HepG2 (cell line): ENCODE data around the gene CSNK1D. TPM values are rescaled to one million over a fixed set of nuclear protein-coding genes. Genes with fewer than 3 reads are reported as not detected.

Source experiments
- CREM ChIP-seq, 2 experiments: sonication (generic) in 1 of 2; formaldehyde crosslinking in 1 of 2; IDR thresholded peaks; 2 replicates each; pipeline versions ENCODE4 v1.4.0 to v1.6.1; 2016 to 2020; ENCODE audit warnings: antibody characterized with exemption in 1 of 2, mild to moderate bottlenecking in 1 of 2, missing genetic modification reagents in 1 of 2
- ESRRA ChIP-seq: sonication (generic); formaldehyde crosslinking; IDR thresholded peaks from 2 replicates; pipeline ENCODE4 v1.5.1; 2020; ENCODE audit warnings: mild to moderate bottlenecking, low read depth, missing genetic modification reagents
- KMT2B ChIP-seq: IDR thresholded peaks from 2 replicates; pipeline ENCODE4 v1.6.1; 2016; ENCODE audit warnings: missing genetic modification reagents, missing compliant biosample characterization
- NFIB ChIP-seq: sonication (generic); formaldehyde crosslinking; IDR thresholded peaks from 2 replicates; pipeline ENCODE4 v1.9.0; 2021; ENCODE audit warnings: missing genetic modification reagents, mild to moderate bottlenecking, borderline replicate concordance
- PCBP1 ChIP-seq: fragments of 200-400 bp; formaldehyde crosslinking; IDR thresholded peaks from 2 replicates; pipeline ENCODE4 v1.6.1; 2017; ENCODE audit warnings: mild to moderate bottlenecking, low read depth, low read length, borderline replicate concordance
- PHF5A ChIP-seq: IDR thresholded peaks from one replicate; pipeline ENCODE4 v1.6.1; 2018; ENCODE audit warnings: low read depth, missing genetic modification reagents; ENCODE audit not compliant: unreplicated experiment
- RBFOX2 ChIP-seq: fragments of 200-400 bp; formaldehyde crosslinking; IDR thresholded peaks from 2 replicates; pipeline ENCODE4 v1.6.1; 2017; ENCODE audit warnings: low read depth, mild to moderate bottlenecking, low read length
- RBM39 ChIP-seq: fragments of 200-400 bp; formaldehyde crosslinking; IDR thresholded peaks from one replicate; pipeline ENCODE4 v1.6.1; 2018; ENCODE audit warnings: antibody characterized with exemption, mild to moderate bottlenecking, low read depth, low read length; ENCODE audit not compliant: poor library complexity, severe bottlenecking
- SALL1 ChIP-seq: sonication (generic); formaldehyde crosslinking; IDR thresholded peaks from 2 replicates; pipeline ENCODE4 v1.8.0; 2022; ENCODE audit warnings: mild to moderate bottlenecking, missing genetic modification reagents
- SKIL ChIP-seq: sonication (generic); formaldehyde crosslinking; IDR thresholded peaks from 2 replicates; pipeline ENCODE4 v1.8.0; 2022; ENCODE audit warnings: missing genetic modification reagents, mild to moderate bottlenecking, moderate library complexity, borderline replicate concordance
- ZBTB3 ChIP-seq: sonication (generic); formaldehyde crosslinking; IDR thresholded peaks from 2 replicates; pipeline ENCODE4 v1.4.0; 2020; ENCODE audit warnings: low read depth, mild to moderate bottlenecking, moderate library complexity, missing genetic modification reagents, borderline replicate concordance
- ZNF138 ChIP-seq: sonication (generic); formaldehyde crosslinking; IDR thresholded peaks from 2 replicates; pipeline ENCODE4 v1.5.0; 2020; ENCODE audit warnings: mild to moderate bottlenecking, low read depth, missing genetic modification reagents
- ZNF232 ChIP-seq: sonication (generic); formaldehyde crosslinking; IDR thresholded peaks from 2 replicates; pipeline ENCODE4 v1.4.0; 2020; ENCODE audit warnings: missing genetic modification reagents, borderline replicate concordance
- ZNF296 ChIP-seq: sonication (generic); formaldehyde crosslinking; conservative IDR thresholded peaks from 2 replicates; pipeline ENCODE4 v1.5.0; 2020; ENCODE audit warnings: mild to moderate bottlenecking, missing genetic modification reagents
- ZNF652 ChIP-seq: IDR thresholded peaks from 2 replicates; pipeline ENCODE4 v1.6.1; 2016; ENCODE audit warnings: low read depth, borderline replicate concordance
- ZSCAN20 ChIP-seq: sonication (generic); formaldehyde crosslinking; IDR thresholded peaks from 2 replicates; pipeline ENCODE4 v1.4.0; 2020; ENCODE audit warnings: missing genetic modification reagents, mild to moderate bottlenecking, borderline replicate concordance
- polyA plus RNA-seq, 8 experiments: library from polyadenylated mRNA; depleted of rRNA in 3 of 8; stranded (reverse) in 7 of 8; unstranded in 1 of 8; fragments of >200 nt; fragmentation: Illumina TruSeq in 4 of 8; extraction: Trizol in 4 of 8; gene quantifications; 2 replicates each; pipeline versions ENCODE4 v1.2.1 to v1.2.3, GENCODE V29; 2011 to 2016; ENCODE audit warnings: low read depth in 4 of 8, missing spikeins in 1 of 8, mixed read lengths in 1 of 8; ENCODE audit not compliant: insufficient read depth in 1 of 8
- total RNA-seq, 5 experiments: library from RNA; depleted of rRNA; stranded (reverse); fragments of >200 nt; fragmentation: Illumina TruSeq; extraction: Trizol; gene quantifications; 2 replicates each; pipeline ENCODE4 v1.2.3, GENCODE V29; 2016; ENCODE audit warnings: low read depth in 1 of 5
- TF ChIP-seq, protein P1 (sequence below): sonication (generic); formaldehyde crosslinking; IDR thresholded peaks from 2 replicates; pipeline ENCODE4 v1.4.0; 2020; ENCODE audit warnings: missing genetic modification reagents, borderline replicate concordance
- TF ChIP-seq, protein P2 (sequence below): sonication (generic); formaldehyde crosslinking; IDR thresholded peaks from 2 replicates; pipeline ENCODE4 v1.9.0; 2021; ENCODE audit warnings: missing genetic modification reagents, mild to moderate bottlenecking, borderline replicate concordance

The CSNK1D gene
- total and polyA plus RNA-seq, 2 of the 13 experiments (the other 11 are each of a cell fraction or from before 2014, with no cell fraction given): 31.5 to 128 TPM

DNA sequence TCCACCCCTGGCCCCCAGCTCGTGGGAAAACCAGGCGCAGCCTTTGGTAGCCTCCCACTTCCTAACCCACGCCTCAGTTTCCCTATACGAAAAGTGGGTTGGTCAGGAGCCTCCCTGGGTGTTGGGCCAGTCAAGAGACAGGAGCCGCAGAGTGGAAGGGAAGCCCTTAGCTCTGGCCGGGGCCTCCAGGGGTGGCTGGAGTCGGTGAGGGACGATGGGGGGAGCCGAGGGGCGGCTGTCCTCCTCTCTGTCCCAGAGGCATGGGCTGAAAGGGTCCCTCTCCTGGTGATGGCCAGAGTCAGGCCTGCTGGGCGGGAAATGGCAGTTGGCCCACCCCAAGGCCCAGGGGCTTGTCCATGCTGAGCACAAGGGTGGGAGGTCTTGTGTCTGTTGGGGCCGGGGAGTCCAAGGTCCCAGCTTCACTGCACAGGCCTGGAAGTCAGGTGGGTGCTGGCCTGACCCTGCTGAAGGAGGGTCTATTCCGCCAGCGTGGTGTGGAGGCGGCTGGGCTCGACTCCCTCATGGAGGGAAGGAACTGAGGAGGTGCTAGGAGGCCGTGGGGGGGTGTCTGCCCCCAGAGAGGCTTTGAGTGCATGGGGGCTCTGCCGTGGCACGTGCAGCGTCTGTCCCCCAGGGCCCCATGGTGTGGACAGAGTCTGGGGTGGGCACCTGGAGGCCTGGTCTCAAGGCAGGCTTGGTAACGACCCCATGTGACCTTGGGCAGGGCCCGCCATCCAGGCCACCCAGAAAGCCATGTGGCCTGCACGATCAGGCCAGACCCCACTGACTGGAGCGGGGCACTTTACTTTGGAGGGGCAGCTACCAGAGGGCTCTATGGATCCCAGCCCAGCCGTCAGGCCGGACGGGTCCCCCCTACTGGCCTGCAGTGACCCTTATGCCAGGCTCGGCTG is 43.5 kb downstream of the CSNK1D start (continued):
- TF ChIP-seq, protein P1, sequence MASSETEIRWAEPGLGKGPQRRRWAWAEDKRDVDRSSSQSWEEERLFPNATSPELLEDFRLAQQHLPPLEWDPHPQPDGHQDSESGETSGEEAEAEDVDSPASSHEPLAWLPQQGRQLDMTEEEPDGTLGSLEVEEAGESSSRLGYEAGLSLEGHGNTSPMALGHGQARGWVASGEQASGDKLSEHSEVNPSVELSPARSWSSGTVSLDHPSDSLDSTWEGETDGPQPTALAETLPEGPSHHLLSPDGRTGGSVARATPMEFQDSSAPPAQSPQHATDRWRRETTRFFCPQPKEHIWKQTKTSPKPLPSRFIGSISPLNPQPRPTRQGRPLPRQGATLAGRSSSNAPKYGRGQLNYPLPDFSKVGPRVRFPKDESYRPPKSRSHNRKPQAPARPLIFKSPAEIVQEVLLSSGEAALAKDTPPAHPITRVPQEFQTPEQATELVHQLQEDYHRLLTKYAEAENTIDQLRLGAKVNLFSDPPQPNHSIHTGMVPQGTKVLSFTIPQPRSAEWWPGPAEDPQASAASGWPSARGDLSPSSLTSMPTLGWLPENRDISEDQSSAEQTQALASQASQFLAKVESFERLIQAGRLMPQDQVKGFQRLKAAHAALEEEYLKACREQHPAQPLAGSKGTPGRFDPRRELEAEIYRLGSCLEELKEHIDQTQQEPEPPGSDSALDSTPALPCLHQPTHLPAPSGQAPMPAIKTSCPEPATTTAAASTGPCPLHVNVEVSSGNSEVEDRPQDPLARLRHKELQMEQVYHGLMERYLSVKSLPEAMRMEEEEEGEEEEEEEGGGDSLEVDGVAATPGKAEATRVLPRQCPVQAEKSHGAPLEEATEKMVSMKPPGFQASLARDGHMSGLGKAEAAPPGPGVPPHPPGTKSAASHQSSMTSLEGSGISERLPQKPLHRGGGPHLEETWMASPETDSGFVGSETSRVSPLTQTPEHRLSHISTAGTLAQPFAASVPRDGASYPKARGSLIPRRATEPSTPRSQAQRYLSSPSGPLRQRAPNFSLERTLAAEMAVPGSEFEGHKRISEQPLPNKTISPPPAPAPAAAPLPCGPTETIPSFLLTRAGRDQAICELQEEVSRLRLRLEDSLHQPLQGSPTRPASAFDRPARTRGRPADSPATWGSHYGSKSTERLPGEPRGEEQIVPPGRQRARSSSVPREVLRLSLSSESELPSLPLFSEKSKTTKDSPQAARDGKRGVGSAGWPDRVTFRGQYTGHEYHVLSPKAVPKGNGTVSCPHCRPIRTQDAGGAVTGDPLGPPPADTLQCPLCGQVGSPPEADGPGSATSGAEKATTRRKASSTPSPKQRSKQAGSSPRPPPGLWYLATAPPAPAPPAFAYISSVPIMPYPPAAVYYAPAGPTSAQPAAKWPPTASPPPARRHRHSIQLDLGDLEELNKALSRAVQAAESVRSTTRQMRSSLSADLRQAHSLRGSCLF (CRISPR knock-in tag): no peak
- TF ChIP-seq PHF5A (CRISPR knock-in tag) (peak; percentile 55), ZNF652 (CRISPR knock-in tag) (no peak), ZNF296 (CRISPR knock-in tag) (peak; percentile 82; the same call in 1 of the 2 replicates), PCBP1 (no peak), RBM39 (peak; percentile 10), CREM (IDR thresholded peaks at IDR 0.05) (peak; percentile 7; the same call in 1 of the 2 replicates), CREM (CRISPR knock-in tag; IDR thresholded peaks at IDR 0.05) (no peak), RBFOX2 (no peak), NFIB (CRISPR knock-in tag) (no peak; the same call in 1 of the 2 replicates), SKIL (CRISPR knock-in tag) (no peak; the same call in 1 of the 2 replicates), KMT2B (0 out of 2 replicates have a peak, but pooled peaks have one; percentile 14), ZBTB3 (CRISPR knock-in tag) (no peak), ZNF232 (CRISPR knock-in tag) (no peak; the same call in 1 of the 2 replicates), ZNF138 (no peak), ZSCAN20 (CRISPR knock-in tag) (no peak), SALL1 (CRISPR knock-in tag) (peak; percentile 60), ESRRA (CRISPR knock-in tag) (no peak)
- TF ChIP-seq, protein P2, sequence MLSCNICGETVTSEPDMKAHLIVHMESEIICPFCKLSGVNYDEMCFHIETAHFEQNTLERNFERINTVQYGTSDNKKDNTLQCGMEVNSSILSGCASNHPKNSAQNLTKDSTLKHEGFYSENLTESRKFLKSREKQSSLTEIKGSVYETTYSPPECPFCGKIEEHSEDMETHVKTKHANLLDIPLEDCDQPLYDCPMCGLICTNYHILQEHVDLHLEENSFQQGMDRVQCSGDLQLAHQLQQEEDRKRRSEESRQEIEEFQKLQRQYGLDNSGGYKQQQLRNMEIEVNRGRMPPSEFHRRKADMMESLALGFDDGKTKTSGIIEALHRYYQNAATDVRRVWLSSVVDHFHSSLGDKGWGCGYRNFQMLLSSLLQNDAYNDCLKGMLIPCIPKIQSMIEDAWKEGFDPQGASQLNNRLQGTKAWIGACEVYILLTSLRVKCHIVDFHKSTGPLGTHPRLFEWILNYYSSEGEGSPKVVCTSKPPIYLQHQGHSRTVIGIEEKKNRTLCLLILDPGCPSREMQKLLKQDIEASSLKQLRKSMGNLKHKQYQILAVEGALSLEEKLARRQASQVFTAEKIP: no peak
